NK-92 (cell line): Measurements from ENCODE around the gene AGPAT4.

ENCODE experiments used
- DNase-seq: peaks from one replicate; lab custom pipeline; 2025; ENCODE audit not compliant: unreplicated experiment; lab: John Stamatoyannopoulos, UW

AGPAT4 gene

DNA sequence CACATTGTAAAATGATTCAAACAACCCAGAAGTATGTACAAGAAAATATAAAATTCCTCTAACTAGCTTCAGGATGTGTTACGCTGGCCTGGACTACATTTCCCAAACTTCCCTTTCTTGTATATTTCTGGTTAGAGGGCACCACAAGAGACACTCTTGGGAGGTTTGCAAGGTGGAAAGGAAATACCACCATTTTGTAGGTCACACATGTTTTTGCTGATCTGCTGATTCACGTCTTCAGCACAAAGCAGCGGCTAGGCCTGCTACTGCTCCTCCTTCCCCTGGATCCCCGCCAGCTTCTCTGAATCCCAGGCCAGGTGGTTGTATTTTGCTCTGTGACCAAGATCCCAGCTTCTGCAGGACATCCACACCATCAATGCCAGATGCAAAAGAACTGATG is 104.2 kb downstream of the AGPAT4 start:
- no peak for DNase-seq

DNA sequence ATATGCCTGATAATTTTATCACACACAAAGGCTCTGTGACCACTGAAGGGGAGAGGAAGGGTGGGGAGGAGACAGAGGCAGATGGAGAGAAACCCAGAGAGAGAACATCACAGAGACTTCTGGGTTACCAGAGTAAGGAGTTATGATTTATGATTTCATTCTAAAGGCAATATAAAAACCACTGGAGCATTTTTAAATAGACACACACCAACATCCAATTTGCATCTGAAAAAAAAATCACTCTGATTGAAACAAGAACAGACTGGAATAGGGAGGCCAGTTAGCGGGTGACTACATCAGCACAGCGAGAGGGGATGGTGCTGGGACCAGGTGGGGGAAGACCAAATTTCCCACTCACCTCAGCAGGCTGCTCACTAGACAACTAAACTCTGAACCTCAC is 104.8 kb downstream of the AGPAT4 start:
- DNase-seq = no peak

DNA sequence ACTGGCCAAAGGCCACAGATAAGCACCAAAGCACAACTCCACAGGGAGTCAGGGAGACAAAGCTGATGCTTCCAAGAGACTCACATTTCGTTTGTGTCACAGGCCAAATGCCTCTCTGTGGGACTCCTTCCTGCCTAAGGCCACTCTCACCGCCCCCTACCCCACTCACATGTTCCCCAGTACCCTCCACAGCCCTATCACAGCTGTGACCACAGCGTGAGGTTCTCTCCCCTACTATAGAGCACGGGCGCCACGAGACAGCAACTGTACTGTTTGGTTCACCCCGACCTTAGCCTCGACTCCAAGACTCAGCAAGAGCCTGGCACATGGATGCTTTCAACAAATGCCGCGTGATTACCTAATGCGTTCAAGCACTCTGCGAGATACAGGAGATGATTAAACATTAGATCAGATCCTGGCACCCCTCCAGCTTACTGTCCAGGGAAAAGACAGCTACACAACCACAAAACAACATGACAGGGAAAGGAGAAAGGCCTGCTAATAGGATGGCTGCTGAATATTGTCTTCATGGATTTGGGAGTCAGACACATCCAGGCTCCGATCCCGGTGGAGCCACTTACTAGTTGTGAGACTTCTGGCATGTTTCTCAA is 105.5 kb downstream of the AGPAT4 start:
- DNase-seq = no peak

DNA sequence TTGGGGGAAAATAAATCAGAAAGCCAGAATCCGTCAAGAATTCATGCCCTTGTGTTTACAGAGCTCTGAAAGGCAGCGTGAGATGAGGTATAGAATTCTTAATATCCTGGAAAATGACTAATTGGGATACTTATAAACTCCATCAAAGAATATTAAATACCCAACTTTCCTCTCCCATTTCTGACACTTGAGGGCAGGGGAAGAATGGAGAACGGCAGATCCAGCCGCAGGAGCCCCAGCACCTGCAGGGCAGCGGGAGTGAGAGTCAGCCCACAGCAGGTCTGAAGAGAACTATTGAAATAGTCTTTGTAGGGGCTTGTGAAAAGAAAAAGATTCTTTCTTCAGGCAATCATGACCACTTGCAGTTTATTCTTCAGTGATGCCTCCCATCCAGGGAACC is 107.2 kb downstream of the AGPAT4 start:
- no peak for DNase-seq

DNA sequence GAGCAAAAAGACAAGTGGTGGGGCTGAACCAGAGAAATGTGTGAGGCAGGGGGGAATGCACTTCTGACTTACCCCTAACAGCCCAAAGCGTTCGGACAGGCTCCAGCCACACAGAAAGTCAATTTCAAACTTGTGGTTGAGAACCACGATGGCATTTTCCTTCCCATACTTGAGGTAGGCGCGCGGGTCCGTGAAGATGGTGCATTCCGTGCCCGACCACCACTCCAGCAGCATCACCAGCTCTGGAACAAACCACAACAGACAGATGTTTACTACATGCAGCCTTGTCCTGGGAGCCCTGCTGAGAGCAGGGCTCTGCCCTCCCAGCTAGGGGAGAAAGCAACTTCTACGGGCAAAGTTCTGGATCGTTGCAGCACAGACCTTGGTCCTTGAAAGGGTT is 107.7 kb downstream of the AGPAT4 start:
- DNase-seq = no peak

DNA sequence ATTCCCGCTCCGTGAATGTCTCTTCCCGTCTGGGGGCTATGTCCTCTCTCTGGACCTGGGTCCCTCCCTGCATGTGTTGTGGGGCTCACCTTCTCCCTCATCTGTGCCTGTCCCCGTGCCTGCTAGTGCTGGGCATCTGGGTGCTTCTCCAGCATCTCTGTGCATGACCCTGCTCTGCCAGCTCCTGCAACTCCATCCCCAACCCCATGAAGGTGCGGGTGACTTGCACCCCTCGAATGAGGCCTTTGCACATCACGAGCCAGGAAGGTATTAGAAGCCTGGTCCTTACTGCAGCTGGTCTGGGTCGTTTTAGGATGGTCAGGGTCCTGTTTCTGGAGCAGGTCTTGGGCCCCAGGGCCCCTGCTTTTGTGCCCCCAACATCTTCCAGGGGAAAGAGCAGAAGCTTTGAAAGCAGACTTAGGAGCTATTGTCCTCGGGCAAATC is 109.7 kb downstream of the AGPAT4 start:
- DNase-seq = no peak

DNA sequence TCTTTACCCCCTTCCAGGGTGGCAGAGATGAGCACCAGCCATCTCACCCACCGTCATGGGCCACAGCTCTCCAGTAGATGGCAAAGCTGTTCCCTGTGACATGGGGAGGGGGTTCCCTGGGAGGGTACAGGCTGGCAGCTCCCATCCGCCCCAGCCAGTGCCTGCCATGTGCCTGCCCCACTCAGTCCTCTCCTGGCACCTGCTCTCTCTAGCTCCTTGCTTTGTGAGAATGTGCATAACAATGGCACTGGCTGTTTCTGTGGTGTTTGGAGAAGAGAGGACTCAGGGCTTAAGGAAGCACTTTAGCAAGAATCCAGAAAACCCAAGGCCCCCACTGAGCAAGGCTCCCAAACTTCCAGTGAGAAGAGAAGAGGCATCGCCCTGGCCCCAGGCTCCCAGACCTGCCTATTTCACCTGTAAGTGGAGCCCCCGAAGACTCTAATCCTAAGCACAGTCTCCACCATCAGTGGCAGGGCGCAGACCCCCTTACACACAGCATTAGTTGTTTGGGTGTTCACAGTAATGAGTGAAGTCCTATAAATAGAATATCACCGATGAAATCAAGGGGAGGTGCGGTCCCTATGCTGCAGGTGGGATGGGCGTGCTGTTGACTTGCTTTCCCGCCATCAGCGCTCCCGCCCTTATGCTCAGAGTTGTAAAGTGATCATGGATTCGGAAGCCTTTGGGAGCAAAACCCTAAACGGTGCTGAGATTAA is 110.2 kb downstream of the AGPAT4 start:
- DNase-seq = no peak

DNA sequence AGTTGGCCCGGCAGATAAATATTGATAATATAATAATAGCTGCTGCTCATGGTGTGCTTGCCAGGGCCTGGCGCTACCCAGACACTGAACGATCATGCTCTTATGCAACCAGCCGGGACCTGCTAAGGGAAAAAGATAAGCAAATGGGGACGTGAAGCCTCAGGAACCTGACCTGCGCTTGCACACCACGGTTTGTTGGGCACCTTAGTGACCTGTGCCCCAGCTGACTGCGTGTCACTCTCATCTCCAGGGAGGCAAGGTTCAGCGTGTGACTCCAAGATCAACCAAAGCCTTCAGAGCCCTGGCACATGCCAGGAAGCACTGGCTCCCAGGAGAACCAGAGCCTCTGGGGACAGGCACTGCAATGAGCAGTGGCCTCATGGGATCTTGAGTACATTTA is 111.1 kb downstream of the AGPAT4 start:
- DNase-seq = no peak

DNA sequence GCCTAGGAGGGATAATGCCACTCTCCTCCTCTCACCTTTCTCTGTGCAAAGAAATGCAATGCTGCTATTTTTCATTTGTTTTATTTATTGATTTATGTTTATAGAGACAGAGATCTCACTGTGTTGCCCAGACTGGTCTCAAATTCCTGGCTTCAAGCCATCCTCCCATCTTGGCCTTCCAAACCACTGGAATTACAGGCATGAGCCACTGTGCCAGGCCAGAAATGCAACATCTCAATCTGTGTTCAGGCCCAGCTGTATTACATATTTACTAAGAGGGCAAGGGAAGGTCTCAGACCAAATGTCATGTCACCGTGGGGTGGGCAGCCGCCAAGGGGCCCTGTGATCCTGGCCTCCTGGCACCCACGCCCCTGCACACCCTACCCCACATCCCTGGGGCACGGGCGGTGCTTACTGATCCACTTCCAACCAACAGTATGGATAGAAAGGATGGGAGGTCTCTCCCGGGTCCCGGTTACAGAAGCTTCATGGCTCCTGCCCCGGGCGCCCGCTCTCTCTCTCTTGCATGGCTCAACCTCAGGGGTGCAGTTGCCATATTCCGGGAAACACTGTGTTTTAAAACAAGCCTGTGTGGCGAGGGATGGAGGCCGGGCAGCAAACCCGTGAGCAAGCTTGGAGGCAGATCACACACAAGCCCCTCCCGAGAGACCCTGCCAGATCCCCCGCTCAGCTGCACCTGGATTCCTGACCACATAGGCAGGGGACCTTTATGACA is 111.8 kb downstream of the AGPAT4 start:
- no peak for DNase-seq

DNA sequence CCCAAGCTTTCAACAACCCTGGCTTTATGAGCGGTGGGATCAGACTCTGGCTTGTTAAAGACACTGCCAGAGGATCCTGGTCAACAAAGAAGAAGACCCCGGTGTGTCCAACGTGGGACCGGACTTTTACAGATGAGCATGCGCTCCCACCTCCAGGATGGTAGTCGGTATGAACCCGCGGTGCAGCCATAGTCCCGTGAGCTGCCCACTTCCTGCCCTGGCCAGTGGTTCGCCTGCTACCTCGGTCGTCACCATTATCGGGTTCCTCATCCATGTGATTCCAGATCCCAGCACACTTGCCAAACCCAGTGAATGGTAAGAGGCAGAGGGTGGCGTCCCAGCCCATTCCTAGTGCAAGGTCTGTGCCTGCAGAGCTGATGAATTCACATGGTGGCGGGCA is 112.7 kb downstream of the AGPAT4 start:
- DNase-seq = no peak

DNA sequence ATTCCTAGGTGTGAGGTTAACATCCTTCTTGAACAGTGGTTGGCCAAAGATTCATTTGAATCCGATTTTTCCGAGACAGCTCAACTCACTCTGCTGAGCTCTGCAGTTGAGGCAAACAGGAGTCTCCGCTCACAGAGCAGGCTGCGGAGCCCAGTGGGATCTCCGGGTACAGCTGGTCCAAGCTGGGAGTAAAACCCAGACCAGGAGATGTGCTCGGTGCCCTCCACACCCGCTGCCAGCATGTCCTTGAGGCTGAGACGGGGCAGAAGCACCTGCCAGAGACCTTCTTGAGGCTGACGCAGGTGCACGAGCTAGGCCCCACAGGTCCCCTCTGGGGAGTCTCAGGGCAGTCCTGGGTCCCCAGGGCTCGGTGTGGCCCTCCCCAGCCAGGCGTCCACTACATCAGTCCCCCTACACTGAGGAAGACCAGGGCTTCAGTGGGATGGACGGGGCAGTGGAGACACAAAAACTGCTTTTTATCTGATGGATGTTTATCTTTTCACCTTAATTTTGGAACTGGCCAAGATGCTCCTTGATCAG is 119.0 kb downstream of the AGPAT4 start:
- no peak for DNase-seq

DNA sequence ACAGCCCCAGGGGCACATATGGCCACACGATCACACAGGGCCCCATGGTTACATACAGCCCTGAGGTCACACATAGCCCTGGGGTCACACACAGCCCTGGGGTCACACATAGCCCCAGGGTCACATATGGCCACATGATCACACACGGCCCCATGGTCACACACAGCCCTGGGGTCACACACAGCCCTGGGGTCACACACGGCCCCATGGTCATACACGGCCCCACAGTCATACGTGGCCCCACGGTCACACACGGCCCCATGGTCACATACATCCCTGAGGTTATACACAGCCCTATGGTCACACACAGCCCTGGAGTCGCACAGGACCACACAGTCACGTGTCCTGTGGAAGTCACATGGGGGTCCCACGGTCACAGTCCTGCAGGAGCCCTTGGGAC is 120.1 kb downstream of the AGPAT4 start:
- DNase-seq = no peak

DNA sequence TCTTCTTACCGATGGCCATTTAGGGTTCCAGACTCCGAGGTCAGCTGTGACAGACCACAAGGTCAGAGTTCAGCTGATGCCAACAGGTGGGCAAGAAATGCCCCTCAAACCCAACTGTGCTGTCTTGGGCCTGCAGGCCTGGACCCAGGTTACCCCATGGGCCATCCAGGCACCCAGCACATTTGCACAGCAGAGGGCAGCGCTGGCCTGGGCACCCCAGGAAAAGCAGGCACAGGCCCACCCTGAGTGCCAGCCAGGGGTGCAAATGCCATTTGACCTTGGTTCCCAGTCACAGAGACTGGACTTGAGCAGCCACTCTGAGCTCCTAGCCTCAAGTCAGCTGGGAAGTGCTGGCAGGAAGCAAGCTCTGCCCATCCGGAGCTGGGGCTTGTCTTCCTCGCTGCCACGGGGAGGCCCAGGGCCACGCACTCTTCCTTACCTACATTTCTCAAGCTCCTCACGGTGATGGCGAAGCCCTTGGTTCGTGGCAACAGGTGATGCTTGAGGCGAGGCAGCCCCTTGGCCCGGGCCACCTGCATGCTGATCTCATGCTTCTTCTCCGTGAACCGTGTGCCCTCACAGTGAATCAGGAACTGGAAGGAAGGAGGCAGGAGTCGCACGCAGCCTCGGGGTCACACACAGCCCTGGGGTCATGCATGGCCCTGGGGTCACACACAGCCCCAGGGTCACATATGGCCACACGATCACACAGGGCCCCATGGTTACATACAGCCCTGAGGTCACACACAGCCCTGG is 120.8 kb downstream of the AGPAT4 start:
- DNase-seq = no peak

DNA sequence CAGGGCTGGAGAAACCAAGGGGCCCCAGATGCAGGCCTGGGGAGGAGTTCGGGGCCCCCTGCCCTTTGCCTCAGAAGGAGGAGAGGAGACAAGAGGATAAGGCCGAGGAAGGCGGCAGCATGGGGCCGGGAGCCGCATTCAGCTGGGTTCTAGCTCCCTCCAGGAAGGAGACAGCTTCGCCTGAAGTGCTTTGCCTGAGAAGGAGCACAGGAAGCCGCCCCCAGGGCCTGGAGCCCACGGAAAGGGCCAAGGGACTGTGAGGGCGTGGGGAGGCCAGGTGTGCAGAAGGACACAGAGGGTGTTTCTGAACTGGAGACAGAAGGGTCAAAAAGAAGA is 121.4 kb downstream of the AGPAT4 start:
- no peak for DNase-seq

DNA sequence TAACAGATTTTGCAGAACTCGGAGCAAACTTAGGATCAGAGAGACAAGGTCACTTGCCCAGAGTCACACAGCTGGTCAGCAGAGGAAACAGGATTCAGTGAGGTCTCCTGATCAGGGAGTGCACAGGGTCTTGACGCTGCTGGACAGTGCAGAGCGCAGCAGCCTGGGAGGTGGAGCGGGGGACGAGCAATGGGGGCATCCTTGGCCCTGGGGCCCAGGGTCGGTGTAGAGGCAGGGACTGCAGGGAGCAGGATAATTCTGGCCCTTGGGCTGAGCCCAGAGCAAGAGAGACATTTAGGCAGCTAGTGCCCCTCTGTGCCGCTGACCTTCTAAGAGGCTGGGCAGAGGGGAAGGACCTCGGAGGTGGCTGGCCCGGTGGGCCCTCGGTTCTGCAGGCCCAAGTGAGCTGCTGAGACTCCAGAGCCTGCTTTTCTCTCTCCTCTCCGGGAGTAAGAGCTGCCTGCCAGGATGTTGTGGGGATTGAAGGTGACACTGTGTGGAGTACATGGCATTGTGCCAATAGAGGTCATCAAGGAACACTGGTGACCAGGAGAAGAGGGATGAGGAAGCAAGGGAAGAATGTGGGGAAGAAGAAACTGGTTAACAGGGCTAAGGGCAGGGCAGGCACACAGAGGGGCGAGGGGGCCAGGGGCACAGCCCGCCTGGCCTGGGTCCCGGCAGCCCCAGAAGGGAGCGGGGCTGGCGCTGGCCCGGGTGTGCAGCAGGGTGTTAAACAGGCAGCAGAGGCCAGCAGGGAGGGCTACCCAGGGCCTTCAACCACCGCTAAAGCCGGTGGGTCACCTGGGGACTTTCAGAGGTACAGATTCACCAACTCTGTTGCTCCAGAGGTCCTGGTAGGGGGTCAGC is 122.0 kb downstream of the AGPAT4 start:
- no peak for DNase-seq

DNA sequence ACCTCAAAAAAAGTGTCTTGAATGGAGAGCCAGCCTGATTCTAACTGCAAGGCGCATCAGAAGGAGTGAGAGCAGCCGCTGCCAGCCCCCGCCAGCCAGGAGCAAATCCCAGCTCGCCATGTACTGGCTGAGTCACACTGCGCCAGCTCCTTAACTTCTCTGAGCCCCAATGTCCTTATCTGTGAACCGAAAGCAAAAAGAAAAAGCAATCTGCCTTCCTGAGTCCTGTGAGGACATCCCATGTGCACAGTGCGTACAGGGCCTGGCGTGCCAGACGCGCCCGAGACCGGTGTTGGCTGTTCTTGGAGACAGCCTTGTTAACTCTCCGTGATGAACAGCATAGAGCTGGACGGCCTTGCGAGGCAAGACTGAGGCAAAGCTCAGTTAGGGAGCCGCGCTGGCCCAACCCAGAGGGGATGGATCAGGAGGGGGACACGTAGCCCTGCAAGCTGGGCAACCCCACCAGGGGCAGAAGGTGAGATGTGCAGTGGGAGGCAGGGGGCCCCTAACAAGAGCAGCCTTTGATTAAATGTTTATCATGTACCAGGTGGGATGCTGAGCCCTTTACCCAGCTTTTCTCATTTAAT is 122.7 kb downstream of the AGPAT4 start:
- DNase-seq = no peak

DNA sequence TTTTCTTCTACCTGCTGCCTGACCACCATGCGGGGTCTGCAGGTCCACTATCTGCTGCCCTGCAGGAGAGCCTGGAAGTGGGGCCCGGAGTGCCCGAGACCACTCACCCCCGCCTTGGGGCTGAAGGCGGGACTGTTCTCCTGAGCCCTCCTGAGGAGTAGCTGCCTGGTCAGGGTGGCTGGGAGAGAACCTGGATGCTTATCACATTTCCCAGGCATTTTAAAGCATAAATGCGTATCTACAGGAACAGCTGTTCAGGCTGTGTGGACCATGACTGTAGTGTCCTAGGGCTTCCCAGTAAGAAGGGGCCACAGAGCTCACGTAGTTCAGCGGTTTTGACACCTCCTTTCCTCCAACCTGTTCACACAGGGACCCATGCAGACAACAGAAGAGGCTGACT is 123.3 kb downstream of the AGPAT4 start:
- no peak for DNase-seq

DNA sequence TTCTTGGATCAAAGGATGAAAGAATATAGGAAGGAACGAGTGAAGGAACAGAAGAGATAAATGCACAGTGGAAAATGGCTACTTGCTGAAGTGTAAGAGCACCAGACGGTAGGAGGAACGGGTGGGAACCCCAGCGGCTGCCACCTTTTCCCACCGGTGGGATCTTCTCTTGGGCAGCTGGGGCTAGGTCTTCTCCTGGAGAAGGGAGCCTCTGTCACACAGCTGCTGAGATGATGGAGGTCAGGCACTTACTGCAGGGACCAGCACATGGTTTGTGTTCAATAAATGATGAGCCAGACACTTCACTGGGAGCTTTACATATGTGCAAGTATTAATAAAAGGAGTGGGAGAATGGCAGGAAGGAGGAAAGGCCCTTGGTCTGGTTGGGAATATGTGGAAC is 123.7 kb downstream of the AGPAT4 start:
- DNase-seq = no peak

DNA sequence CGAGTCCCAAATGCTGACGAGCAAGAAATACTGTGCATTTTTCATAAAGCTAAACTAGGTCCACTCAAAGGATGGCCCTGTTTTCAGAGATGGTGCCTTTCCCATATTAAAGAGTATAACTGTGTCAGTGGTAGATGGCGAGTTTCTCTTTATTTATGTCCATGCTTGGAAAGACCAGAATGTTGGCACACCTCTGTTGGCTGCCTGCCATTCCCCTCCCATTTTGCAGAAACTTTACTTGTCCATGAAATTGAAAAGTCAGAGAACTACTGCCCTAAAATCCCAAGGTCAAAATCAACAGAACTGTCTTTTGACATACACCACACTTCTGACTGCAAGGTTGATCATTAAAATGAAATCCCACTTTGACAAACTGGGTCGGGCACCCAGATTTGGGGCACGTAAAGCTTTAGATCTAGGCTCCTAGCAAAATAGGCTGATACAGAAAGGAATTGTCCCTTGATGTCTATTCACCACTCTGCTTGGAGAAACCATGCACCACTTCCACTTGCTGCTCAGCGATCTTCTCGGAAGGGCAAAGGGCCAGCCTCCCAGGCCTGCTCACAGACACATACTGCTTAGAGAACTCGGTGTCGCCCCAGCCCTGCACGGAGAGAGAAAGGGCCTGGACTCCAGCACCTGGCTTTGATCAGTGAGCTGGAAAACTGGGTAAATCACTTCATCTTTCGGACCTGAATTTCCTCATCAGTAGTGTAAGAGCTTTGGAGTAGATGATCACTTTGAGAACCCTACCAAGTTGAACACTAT is 130.0 kb downstream of the AGPAT4 start:
- no peak for DNase-seq

DNA sequence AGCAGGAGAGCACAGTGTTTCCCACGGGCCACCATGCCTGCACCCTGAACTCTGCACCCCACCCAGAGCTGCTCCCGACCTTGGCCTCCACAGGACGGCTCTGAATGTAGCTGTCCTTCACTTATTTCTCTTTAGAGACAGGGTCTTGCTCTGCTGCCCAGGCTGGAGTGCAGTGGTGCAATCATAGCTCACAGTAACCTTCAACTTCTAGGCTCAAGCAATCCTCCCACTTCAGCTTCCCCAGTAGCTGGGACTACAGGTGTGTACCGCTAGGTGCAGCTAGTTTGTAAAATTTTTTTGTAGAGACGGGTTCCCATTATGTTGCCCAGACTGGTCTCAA is 130.9 kb downstream of the AGPAT4 start:
- DNase-seq = no peak
